CD4-positive, alpha-beta T cell treated with Interleukin-15 for 4 hours (primary cell): ENCODE results near the gene STX8.
"Not testable (repeated sequence)": the region's sequence is repeated elsewhere in the genome, so short reads cannot be mapped to it uniquely, and the experiment has no call there.

Experiments used
- DNase-seq: peaks from one replicate; pipeline ENCODE4 v3.0.0-alpha.2; 2020; ENCODE audit warnings: low spot score

Gene STX8

DNA sequence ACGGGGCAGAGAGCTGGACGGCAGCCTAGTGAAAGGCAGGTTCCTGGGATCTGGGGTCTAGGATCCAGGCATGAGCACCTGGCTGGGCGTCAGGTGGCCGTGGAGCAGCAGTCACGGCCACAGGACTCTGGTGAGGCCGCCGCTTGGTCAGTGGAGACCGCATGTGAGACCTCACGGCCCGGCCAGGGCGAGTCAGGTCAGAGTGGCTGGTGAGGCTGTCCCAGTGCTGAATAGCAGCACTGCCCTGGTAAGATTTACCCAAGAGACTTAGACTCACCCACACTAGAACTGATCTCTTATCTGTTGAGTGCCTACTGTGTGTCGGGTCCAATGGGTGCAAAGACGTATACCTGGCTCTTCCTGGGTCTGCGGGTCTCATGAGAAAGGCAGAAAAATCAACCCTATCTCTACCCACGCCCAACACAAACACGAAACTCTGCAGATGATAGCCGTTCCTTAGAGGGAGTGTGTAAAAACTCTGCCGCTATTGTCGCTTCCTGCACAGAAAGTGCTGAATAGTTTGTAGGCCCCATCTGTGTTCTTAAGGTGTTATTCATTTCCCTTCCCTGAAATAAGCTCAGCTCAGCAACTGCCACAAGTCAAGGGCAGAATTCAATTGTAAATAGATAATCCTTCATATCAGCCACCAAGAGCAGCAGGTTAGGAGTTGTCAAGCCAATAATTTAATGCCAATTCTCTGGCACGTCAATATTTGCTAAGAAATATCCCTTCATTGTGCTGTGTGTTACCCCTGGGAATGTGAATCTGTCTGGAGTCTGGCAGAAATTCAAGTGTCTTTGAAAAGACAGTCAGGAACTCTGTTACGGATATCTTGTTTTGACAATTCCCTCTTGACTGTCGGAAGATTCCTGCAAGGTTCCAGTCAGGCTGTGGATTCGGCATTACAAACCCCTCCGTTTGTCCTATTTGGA is 314.3 kb downstream of the STX8 start:
- DNase-seq, result no peak

DNA sequence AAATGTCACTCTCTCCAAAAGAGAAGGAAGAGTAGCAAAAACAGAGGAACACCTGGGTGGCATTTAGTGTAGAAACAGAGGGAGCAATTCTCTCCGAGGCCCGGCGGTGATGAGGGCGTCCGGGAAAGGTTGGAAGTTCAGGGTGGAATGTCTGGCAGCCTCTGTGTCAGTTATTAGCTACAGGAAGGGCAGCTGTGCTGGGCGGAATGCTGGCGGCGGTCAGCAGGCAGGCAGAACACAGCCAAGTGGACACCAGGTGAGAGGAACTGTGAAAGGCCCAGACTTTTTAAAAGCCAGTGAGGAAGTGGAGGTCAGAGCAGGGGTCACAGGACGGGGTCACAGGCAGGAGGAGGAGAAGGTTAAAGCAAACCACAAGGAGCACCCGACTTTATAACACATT is 316.2 kb downstream of the STX8 start:
- DNase-seq, result no peak

DNA sequence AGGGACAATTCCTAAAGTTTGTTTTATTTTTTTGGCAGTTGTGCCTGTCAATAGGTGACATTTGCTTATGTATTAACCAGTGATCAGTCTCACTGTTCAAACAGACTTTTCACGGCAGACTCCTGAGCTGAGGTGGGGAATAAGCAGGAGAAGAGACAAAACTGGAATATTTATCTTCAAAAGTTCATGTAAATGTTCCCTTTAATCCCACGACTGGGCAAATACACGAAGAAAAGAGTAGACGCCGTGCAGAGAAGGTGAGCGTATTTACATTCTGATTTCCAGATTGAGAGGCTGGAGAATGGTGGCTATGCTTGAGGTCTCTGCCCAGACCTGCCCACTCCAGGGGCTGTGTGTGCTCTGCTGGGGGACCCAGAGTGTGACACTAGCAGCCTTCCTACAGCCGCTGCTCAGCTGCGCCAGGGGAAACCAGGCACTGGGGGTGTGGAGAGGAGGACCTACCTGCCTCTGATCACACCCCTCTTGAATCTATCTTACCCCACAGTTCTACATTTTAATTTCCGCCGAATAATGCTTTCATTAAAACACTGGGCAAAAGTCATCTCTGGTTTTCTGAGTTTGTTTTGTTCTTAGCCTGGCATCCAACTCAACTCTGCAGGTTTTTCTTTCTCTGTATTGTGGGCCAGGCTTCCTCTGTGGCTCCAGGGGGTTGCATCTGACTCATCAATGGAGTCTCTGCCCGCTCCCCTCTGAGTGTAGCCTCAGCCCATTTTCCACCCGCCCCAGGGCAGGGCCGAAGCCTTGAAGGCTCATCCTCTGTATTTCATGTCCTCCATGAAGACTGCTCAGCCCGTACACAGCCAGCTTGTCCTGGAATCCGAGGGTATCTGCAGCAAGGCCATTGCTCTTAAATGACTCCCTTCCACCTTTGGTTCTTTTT is 317.3 kb downstream of the STX8 start:
- no peak for DNase-seq

DNA sequence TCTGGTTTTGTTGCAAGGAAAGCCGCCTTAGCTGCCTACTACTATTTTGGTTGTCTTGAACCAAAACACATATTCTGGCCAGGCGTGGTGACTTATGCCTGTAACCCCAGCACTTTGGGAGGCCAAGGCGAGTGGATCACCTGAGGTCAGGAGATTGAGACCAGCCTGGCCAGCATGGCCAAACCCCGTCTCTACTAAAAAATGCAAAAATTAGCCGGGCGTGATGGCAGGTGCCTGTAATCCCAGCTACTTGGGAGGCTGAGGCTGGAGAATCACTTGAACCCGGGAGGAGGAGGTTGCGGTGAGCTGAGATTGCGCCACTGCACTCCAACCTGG is 318.0 kb downstream of the STX8 start:
- DNase-seq, result not testable (repeated sequence)

DNA sequence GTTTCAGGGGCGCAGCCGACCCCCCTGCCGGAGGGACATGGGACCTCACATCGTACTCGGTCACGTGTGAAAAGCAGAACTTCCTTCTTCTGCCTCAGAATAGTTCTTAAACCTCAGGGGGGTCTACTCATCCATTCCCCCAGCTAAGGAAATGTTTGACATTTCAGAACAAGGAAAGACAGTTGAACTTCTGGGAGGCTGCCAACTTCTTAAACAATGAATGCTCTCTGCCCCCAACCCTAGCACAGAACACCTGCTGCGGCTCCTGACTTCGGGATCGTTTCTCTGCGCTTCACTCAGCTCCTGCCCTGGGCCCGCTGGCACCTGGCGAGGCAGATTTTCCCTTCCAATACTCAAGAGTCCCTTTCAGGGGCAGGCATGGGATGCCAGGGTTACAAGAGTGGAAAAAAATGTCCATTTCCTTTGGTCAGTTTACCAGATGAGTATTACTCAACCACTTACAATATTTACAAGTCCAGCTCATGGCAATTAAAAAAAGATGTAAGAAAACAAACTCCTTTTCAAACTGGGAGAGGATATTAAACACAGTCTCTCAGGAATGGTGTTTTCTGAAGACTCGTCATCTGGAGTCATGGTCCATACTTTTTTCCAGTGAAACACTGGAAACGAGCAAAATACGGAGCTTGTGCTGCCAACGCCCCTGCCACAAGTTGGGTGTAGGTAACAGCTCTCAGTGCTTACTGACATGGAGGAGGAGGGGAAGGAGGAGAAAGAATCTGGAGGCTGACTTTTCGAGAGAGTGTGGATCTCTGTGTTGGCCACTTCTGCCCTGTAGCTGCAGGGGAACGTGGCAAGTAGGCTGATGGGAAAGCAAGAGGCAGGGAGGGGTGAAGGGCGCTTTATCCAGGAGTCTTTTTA is 318.6 kb downstream of the STX8 start:
- no peak for DNase-seq

DNA sequence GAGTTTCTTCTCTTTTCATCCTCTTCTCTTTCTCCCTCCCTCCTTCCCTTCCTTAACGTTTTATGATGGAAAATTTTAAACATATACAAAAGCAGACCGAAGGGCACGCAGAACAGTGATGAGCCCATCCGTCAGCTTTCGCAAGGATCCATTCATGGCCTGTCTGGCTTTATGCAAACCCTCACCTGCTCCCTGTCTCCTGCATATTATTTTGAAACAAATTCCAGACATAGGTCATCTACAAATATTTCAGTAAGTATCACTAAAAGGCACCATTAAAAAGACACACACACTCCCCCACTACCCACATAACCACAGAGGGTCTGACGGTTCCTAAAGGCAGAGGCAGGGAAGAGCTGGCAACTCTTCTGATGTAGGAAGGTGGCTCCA is 319.3 kb downstream of the STX8 start:
- no peak for DNase-seq

DNA sequence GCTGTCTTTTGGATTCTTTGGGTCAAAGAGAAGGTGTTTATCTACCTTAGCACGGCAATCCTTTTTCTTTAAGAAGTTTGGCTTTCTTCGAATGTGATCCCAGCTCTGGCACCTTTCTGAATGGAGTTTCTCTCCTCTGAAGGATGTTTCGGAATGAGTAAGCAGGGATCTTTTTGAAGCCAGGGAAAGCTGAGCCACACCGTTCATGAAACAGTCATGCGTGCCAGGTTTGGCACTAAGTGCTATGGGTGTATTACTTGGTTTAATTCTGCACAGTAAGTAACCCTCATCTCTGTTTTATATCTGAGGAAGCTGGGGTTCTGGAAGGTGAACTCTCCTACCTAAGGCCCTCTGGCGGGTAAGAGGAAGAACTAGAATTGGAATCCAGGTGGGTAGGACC is 319.8 kb downstream of the STX8 start:
- DNase-seq, result no peak

DNA sequence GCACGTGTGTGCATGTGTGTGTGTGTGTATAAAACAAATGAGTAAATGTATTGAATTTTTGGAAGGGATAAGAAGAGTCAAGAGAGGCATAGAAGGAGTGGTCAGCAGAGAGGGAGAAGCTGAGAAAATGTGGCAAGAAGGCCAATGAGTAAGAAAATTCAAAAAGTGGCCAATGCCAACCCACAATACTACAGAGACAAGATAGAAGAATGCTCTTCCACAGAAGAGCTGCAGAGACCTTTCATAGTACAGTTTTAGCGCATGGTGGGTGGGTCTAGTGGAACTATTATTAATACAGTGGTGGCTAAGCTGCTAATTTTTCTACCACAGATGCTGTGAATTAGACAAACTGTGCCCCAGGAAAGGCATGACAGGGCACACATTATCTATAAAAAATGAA is 320.8 kb downstream of the STX8 start:
- no peak for DNase-seq

DNA sequence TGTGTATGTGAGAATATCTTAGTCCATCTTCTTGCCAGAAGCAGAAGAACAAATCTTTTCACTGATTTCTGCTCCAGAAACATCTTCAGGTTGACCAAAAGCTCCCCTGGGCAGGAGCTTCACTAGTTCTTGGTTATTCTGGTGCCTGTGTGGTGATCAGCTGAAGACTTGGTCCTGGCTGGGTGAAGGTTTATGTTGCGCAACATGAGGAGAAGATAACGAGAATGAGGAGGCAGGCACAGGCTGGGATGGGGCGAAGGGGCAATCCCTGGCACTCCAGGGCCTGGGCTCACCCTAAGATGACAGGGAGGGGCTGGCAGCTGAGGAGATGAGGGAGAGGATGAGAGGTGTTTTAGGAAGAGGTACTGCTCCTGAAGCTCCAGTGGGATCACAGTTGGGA is 322.3 kb downstream of the STX8 start:
- no peak for DNase-seq

DNA sequence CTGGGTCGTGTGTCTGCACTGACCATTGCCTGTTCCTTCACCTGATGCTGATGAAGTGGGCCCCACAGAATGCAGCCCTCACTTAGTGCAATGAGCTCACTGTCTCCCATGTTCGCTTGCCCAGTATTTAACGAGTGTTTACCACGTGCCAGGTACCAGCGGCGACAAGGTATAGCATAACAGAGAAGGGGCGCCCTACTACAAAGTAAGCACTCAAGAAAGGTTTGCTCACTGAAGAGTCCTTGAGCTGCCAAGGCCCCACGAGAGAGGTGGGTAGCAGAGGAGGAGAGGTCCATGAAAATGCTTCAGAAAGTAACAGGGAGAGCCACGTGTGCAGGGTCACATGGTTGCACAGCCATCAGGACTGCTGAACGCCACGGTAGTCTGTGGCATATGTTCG is 324.3 kb downstream of the STX8 start:
- no peak for DNase-seq

DNA sequence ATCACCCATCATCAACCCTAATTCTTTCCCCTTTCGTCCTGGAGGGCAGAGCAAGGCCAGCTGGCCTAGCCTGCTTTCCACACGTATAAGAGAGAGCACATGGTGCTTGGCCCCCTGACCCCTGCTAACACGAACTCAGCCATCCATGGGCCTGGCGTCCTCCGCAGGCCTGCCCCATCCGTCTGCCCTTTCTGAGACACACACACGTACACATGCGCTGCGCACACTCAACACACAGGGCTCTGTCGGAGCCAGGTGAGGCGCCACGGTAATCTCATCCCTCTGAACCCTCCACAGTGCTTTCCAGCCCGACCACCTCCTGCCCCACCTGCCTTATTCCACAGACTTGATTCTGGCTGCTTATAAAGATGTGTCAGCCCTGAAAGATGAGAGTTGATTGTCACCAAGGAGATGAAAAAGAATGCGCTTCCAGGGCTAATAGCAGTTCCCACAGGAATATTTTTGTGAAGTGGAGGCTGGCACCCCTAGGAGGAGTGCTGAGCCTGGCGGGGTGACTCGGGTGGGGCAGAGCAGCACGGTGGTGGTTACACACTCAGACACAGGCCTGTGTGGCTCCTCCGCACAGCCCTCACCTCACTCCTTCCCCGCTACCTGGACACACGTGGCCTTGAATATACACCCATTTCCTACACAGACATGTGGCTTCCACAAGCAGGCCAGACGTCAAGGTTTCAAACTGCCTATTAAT is 326.2 kb downstream of the STX8 start:
- DNase-seq, result no peak

DNA sequence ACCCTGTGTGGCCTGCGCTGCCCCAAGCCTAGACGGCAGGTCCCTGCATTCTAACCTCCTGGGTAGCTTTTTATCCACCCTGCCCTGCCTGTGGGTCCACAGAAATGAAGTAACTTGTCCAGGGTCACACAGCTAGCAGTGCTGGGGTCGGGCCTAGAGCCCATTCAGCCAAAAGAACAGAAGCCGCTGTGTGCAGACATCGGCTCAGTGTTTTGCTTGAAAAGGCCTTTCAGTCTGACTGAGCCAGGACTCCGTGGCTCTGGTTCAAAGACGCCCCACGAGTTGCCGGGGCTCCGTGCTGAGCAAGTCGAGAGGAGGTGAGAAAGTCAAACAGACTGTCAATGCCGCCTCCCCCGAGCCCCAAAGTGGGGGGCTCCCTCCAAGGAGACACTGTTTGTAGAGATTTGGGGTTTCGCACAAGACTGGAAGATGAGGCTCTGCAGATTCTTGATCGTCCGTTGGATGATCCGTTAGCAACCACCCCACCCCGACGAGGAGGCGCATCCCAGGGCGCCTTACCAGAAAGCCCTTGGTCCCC is 328.1 kb downstream of the STX8 start:
- no peak for DNase-seq

DNA sequence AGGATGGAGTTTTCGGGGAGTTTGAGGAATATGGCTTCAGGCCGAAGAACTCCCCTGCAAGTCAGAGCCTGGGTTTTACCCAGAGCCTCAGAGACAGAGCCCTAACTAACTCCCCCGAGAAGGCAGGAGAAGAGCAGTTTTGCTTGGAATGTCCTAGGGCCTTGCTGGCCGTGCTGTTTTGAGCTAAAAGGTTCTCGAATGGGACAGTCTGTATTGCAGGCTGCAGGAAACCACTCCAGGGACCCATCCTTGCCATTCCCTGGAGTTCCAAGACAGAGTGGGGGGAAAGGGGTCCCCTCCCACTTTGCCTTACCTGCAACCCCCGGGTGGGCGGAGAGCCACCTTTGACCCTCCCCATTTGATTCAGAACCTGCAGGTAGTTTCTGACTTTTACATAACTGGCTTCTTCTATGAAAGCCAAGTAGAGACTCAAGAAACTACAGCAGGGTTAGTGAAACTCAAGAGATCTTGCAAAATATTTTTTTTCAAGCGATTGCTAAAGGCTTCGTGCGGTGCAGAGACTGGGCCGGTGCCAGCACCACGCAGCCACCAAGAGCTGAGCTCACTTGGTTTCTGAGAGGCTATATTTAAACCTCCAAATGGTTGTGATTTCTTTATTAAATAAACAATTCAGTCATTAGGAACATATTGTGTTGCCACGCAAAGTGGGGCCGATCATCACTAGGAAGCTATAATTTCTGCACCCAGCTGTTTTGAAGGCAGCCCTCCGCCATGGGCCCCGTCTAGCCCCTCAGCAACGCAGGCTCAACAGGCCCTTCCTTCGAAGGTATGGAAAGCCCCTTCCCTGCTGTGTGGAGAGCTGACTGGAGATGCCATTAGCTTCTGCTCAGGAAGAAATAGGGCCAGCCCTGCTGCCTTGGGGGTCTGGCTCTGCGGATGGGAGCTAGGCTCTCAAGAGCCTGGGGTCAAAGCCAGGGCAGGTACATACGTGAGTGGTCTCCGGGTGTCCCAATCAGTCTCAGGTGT is 331.3 kb downstream of the STX8 start:
- no peak for DNase-seq

DNA sequence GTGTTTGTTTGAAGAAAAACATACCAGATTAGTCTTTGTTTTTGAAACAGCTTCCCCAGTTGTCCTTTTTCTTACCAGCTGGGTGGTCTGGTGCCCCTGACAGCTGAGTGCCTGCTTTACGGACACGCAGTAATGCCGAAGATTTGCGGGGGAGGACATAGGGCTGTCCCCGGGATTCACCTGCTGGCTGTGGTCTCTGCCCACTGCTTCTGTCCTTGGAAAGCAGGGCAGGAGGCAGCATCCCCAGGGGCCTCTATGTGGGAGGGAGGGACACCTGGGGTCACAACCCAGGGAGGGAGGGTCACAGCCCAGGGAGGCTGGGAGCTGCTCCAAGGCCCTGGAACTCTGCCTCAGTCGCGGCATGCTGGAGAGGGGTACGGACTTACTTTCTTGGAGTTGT is 332.6 kb downstream of the STX8 start:
- DNase-seq, result no peak

DNA sequence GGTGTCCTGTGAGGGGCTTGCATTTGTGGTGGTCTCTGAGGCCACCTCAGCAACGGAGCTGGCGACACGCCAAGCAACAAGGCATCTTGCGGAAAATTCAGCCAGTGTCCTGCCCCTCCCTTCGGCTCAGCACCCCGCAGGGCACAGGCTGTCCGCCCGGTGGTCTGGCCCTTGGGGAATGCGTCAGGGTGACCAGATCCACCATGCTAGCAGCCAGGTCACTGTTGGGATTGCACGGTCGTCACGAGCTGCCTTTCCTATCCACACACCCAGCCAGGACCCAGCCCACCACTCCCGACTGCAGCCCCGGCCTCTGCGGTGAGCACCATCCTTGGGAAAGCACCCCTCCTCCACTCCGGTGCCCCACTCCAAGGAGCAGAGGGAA is 333.1 kb downstream of the STX8 start:
- DNase-seq, result no peak

DNA sequence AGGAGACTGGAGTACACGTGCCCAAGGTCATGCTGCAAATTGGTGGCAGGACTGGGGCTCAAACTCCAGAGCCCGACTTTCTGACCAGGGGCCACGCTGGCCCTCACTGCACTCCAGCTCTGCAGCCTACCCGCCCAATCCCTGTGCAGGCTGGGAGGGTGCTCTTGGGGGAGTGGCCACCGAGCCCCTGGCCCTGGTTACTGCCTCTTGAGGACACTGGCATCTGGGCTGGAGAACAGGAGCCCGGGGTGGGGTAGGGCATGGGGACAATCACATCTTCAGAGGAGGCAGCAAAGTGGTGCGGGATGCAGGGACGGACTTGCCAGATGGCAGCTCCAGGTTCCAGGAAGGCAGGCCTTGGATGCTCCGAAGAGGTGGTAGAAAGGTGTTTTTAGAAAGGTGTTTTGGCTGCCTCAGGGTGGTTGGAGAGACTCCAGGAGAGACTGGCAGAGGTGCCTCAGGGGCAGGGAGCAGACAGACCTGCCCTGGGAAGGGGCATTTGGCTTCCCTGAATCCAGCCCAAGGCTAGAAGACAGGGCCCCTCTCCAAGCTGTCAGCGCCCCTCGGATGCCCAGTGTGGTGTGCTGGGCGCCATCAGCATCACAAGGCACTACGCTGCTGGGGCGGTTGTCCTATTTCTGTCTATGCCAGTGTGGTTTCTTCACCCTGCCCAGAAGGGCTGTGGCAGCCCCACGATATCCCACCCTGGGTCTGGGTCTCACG is 333.7 kb downstream of the STX8 start:
- DNase-seq, result no peak

DNA sequence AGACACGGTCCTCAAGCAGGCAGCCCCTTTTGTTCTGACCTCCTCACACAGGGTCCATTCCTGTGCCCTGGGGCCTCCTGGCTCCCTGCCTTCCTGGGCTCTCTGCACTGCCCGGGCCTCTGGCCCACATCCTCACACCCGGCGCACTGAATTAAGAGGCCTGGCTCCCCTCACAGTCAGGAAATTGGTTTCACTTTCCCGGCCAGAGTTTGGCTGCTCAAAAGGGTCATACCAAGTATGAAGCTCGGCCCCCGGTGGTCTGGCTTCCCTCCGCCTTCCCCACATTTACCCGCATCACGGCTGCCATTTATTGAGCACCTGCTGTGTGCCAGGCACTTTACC is 334.3 kb downstream of the STX8 start:
- no peak for DNase-seq

DNA sequence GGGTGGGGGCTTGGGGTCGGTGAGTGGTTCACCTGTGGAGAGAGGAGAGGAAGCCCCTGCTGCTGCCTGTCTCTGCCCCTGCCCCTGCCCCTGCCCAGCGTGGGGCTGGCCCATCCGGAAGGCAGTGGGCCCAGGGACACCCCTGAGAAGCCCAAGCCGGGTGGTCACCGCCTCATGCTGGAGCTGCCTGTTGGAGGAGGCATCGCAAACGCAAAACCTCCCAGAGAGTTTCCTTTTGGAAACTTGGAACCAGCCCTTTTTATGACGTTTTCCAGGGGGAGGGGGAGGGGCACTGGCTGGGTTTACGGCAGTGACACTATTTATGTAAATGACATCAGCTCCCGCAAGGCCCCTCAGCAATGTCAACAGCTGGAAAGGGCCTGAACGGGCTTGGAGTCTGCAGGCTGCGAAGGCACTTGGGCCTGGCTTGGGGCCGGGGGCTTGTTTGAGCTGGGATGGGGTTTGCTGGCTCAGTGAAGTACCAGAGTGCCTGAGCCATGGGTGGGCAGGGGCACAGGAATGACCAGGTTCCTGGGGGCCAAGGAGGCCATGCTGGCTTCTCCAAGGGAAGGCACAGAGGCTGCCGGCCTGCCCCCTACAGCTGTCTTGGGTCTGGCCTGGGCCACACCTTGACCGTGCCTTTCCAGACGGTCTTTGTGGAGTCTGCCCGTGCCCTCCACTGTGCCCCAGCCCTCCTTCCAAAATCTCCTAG is 334.8 kb downstream of the STX8 start:
- DNase-seq, result no peak
